Neuronal stem cell (in vitro differentiated cells): Measurements from ENCODE around the gene RIMKLA.

Experiments used
- DNase-seq: peaks from one replicate; pipeline ENCODE4 v3.0.0-alpha.2; 2013; ENCODE audit warnings: low spot score
- H2AFZ ChIP-seq: one replicate; pipeline ENCODE4 v1.6.1; 2013; ENCODE audit warnings: mild to moderate bottlenecking, low read length, inconsistent platforms
- H2AK5ac ChIP-seq: 2 replicates; pipeline ENCODE4 v1.6.1; 2013; ENCODE audit warnings: low read depth, mild to moderate bottlenecking, inconsistent platforms, low read length, moderate library complexity, mixed read lengths
- H2BK120ac ChIP-seq: 2 replicates; pipeline ENCODE4 v1.6.1; 2013; ENCODE audit warnings: low read depth, mild to moderate bottlenecking, inconsistent platforms, low read length, moderate library complexity, mixed read lengths
- H2BK12ac ChIP-seq: one replicate; pipeline ENCODE4 v1.6.1; 2013; ENCODE audit warnings: low read length, inconsistent platforms
- H2BK15ac ChIP-seq: 2 replicates; pipeline ENCODE4 v1.6.1; 2013; ENCODE audit warnings: mild to moderate bottlenecking, low read length, inconsistent platforms, mixed read lengths
- H2BK5ac ChIP-seq: one replicate; pipeline ENCODE4 v1.6.1; 2013; ENCODE audit warnings: inconsistent platforms, mild to moderate bottlenecking, low read length, moderate library complexity
- H3K14ac ChIP-seq: one replicate; pipeline ENCODE4 v1.6.1; 2013; ENCODE audit warnings: low read length, inconsistent platforms
- H3K18ac ChIP-seq: 2 replicates; pipeline ENCODE4 v1.6.1; 2013; ENCODE audit warnings: low read length, inconsistent platforms
- H3K23ac ChIP-seq: 2 replicates; pipeline ENCODE4 v1.6.1; 2013; ENCODE audit warnings: low read depth, mild to moderate bottlenecking, mixed read lengths, low read length, inconsistent platforms; ENCODE audit not compliant: poor library complexity
- H3K27ac ChIP-seq: replicated peaks from 3 replicates; pipeline ENCODE4 v1.5.1; 2013; ENCODE audit warnings: low read length, inconsistent platforms
- H3K27me3 ChIP-seq, 3 experiments: 2 replicates each; pipeline ENCODE4 v1.6.1; 2013; ENCODE audit warnings: low read length in 3 of 3, mild to moderate bottlenecking in 2 of 3, inconsistent platforms in 1 of 3, low read depth in 1 of 3, mixed read lengths in 1 of 3, moderate library complexity in 1 of 3; ENCODE audit not compliant: control insufficient read depth in 3 of 3, insufficient read depth in 3 of 3
- H3K36me3 ChIP-seq, 2 donors: replicated peaks in 1 of 2; 2 replicates each; pipeline ENCODE4 v1.6.1; 2013; ENCODE audit warnings: low read length in 2 of 2; ENCODE audit not compliant: control insufficient read depth in 2 of 2, insufficient read depth in 2 of 2
- H3K4ac ChIP-seq: 2 replicates; pipeline ENCODE4 v1.6.1; 2013; ENCODE audit warnings: inconsistent platforms, mild to moderate bottlenecking, low read length, moderate library complexity
- H3K4me1 ChIP-seq, 2 donors: 1 replicate in 1 of 2; 2 replicates in 1 of 2; pipeline ENCODE4 v1.6.1; 2013; ENCODE audit warnings: low read length in 2 of 2, low read depth in 1 of 2; ENCODE audit not compliant: control insufficient read depth in 2 of 2, insufficient read depth in 1 of 2
- H3K4me2 ChIP-seq: one replicate; pipeline ENCODE4 v1.6.1; 2013; ENCODE audit warnings: mild to moderate bottlenecking, low read length, inconsistent platforms; ENCODE audit not compliant: insufficient read depth, poor library complexity, severe bottlenecking
- H3K4me3 ChIP-seq, 2 donors: 2 replicates each; pipeline ENCODE4 v1.5.1; 2013; ENCODE audit warnings: low read length in 2 of 2, mild to moderate bottlenecking in 2 of 2, inconsistent platforms in 1 of 2, moderate library complexity in 1 of 2
- H3K79me1 ChIP-seq: one replicate; pipeline ENCODE4 v1.6.1; 2013; ENCODE audit warnings: low read depth, mild to moderate bottlenecking, inconsistent platforms, low read length, moderate library complexity
- H3K9ac ChIP-seq: one replicate; pipeline ENCODE4 v1.6.1; 2013; ENCODE audit warnings: mild to moderate bottlenecking, low read depth, low read length, inconsistent platforms; ENCODE audit not compliant: poor library complexity
- H3K9me3 ChIP-seq, 2 donors: replicated peaks in 1 of 2; 2 replicates each; pipeline versions ENCODE3 to v1.6.1; 2013; ENCODE audit warnings: low read length in 2 of 2, mild to moderate bottlenecking in 2 of 2, inconsistent platforms in 1 of 2, low read depth in 1 of 2, mixed read lengths in 1 of 2, moderate library complexity in 1 of 2; ENCODE audit not compliant: control insufficient read depth in 2 of 2, insufficient read depth in 1 of 2
- H4K8ac ChIP-seq: one replicate; pipeline ENCODE4 v1.6.1; 2013; ENCODE audit warnings: low read depth, mild to moderate bottlenecking, inconsistent platforms, low read length, moderate library complexity
- H4K91ac ChIP-seq: one replicate; pipeline ENCODE4 v1.6.1; 2013; ENCODE audit warnings: low read length, low read depth, mild to moderate bottlenecking, inconsistent platforms; ENCODE audit not compliant: poor library complexity
- WGBS, 2 donors: extraction: QIAGEN DNeasy Blood & Tissue Kit; methylation state at CpG; one replicate each; pipeline ENCODE4 v1.1.7; 2013; ENCODE audit warnings: missing lambda C conversion rate in 2 of 2, mixed read lengths in 1 of 2; ENCODE audit not compliant: insufficient read length in 2 of 2, insufficient replicate concordance in 1 of 2; ENCODE audit errors: extremely low coverage in 2 of 2; 5-methylcytosine and 5-hydroxymethylcytosine counted together

Gene RIMKLA

GRCh38 chr1:42336978-42337377 is 43.6 kb upstream of the RIMKLA start:
- Histone ChIP-seq H3K14ac (no peak overlapping the region), H3K18ac (no peak overlapping the region), H3K4me2 (no peak overlapping the region), H3K4me3 (no peak overlapping the region), H3K36me3 (no peaks in the 10 kb centered on the region), H3K23ac (no peak overlapping the region), H2BK15ac (no peak overlapping the region), H3K4me1 (peaks cover 4 to 7% of the 10 kb centered on the region in 2 donors), H2BK120ac (no peak overlapping the region), H3K9me3 (no peaks in the 10 kb centered on the region), H4K91ac (no peak overlapping the region), H3K27me3 (no peaks in the 10 kb centered on the region), H2BK12ac (no peak overlapping the region), H3K27ac (no peak overlapping the region), H3K79me1 (no peaks in the 10 kb centered on the region), H2AK5ac (no peak overlapping the region), H4K8ac (no peak overlapping the region), H3K4ac (no peak overlapping the region), H3K9ac (no peak overlapping the region), H2BK5ac (no peak overlapping the region), H2AFZ (no peak overlapping the region)
- no peak for DNase-seq
- no CpG with 5 or more reads among the region's 6 CpGs for WGBS, 2 donors

- Histone ChIP-seq H3K4ac (no peak overlapping the region), H2BK5ac (no peak overlapping the region), H2BK15ac (no peak overlapping the region), H3K18ac (no peak overlapping the region), H3K27ac (no peak overlapping the region), H3K4me1 (peaks cover 4 to 7% of the 10 kb centered on the region in 2 donors), H3K23ac (no peak overlapping the region), H3K79me1 (no peaks in the 10 kb centered on the region), H3K4me2 (no peak overlapping the region), H2AK5ac (no peak overlapping the region), H3K36me3 (no peaks in the 10 kb centered on the region), H2BK12ac (no peak overlapping the region), H4K8ac (no peak overlapping the region), H2AFZ (peak overlapping the region; percentile 21), H3K9me3 (no peaks in the 10 kb centered on the region), H3K14ac (no peak overlapping the region), H4K91ac (no peak overlapping the region), H3K9ac (no peak overlapping the region), H3K4me3 (no peak overlapping the region), H2BK120ac (no peak overlapping the region), H3K27me3 (no peaks in the 10 kb centered on the region)
- DNase-seq, result no peak
- no CpG with 5 or more reads among the region's 2 CpGs for WGBS, 2 donors
These were observed 40.5 kb upstream of the RIMKLA start for GRCh38 chr1:42340093-42340492.

GRCh38 chr1:42340901-42341300 is 39.7 kb upstream of the RIMKLA start:
- no CpG with 5 or more reads among the region's 1 CpG for WGBS, 2 donors
- H3K23ac ChIP-seq, result no peak overlapping the region

GRCh38 chr1:42343049-42343448 is 37.5 kb upstream of the RIMKLA start:
- H3K4ac ChIP-seq, result no peak overlapping the region
- no peak overlapping the region for H3K4me2 ChIP-seq
- no peak overlapping the region for H3K9ac ChIP-seq
- no peak overlapping the region for H2AK5ac ChIP-seq
- no peak overlapping the region for H3K14ac ChIP-seq
- H3K23ac ChIP-seq, result no peak overlapping the region
- DNase-seq, result no peak
- H3K4me1 ChIP-seq, result peaks cover 2 to 6% of the 10 kb centered on the region in 2 donors
- H3K79me1 ChIP-seq, result no peaks in the 10 kb centered on the region
- H3K4me3 ChIP-seq, result no peak overlapping the region
- no peak overlapping the region for H2AFZ ChIP-seq
- H3K9me3 ChIP-seq, result no peaks in the 10 kb centered on the region
- no peak overlapping the region for H3K18ac ChIP-seq
- no peak overlapping the region for H4K8ac ChIP-seq
- H2BK15ac ChIP-seq, result no peak overlapping the region
- H2BK12ac ChIP-seq, result no peak overlapping the region
- no peak overlapping the region for H2BK120ac ChIP-seq
- no peak overlapping the region for H3K27ac ChIP-seq
- H2BK5ac ChIP-seq, result no peak overlapping the region
- WGBS, 2 donors, result no CpG with 5 or more reads among the region's 5 CpGs
- H4K91ac ChIP-seq, result no peak overlapping the region
- no peaks in the 10 kb centered on the region for H3K27me3 ChIP-seq
- no peaks in the 10 kb centered on the region for H3K36me3 ChIP-seq

More at GRCh38 chr1:42340901-42341300, 39.7 kb upstream of the RIMKLA start:
- H2BK15ac ChIP-seq, result no peak overlapping the region
- no peak overlapping the region for H4K91ac ChIP-seq
- no peak overlapping the region for H3K18ac ChIP-seq
- peak overlapping the region; percentile 21 for H2AFZ ChIP-seq
- no peak overlapping the region for H2BK120ac ChIP-seq
- DNase-seq, result no peak
- no peaks in the 10 kb centered on the region for H3K27me3 ChIP-seq
- no peaks in the 10 kb centered on the region for H3K9me3 ChIP-seq
- H3K79me1 ChIP-seq, result no peaks in the 10 kb centered on the region
- no peak overlapping the region for H3K27ac ChIP-seq
- no peak overlapping the region for H3K9ac ChIP-seq
- H4K8ac ChIP-seq, result no peak overlapping the region
- no peak overlapping the region for H2AK5ac ChIP-seq
- H3K4me2 ChIP-seq, result no peak overlapping the region
- H3K4ac ChIP-seq, result no peak overlapping the region
- H3K36me3 ChIP-seq, result no peaks in the 10 kb centered on the region
- no peak overlapping the region for H2BK5ac ChIP-seq
- no peak overlapping the region for H3K4me3 ChIP-seq
- H3K14ac ChIP-seq, result no peak overlapping the region
- H3K4me1 ChIP-seq, result peaks cover 4 to 6% of the 10 kb centered on the region in 2 donors
- no peak overlapping the region for H2BK12ac ChIP-seq
